Mesenchymal stem cell (in vitro differentiated cells and primary cell): ENCODE data around the gene SRPRB.
A peak's percentile ranks its signal among the peaks of the same experiment; 100 is the strongest.

Experiments
- DNase-seq: peaks from one replicate; pipeline ENCODE4 v3.0.0-alpha.2; 2013
- H2AFZ ChIP-seq: one replicate; pipeline ENCODE4 v1.6.1; 2013; ENCODE audit warnings: low read depth, mild to moderate bottlenecking, control low read depth, inconsistent platforms, low read length, moderate library complexity
- H2AK5ac ChIP-seq: 2 replicates; pipeline ENCODE4 v1.6.1; 2013; ENCODE audit warnings: low read length, moderate library complexity, mild to moderate bottlenecking, inconsistent platforms; ENCODE audit not compliant: severe bottlenecking
- H2BK120ac ChIP-seq: one replicate; pipeline ENCODE4 v1.6.1; 2013; ENCODE audit warnings: low read depth, mild to moderate bottlenecking, inconsistent platforms, low read length, moderate library complexity
- H2BK12ac ChIP-seq, 2 experiments: one replicate each; pipeline ENCODE4 v1.6.1; 2013; ENCODE audit warnings: inconsistent platforms in 2 of 2, low read length in 2 of 2, mild to moderate bottlenecking in 2 of 2, moderate library complexity in 2 of 2, control low read depth in 1 of 2
- H2BK15ac ChIP-seq: one replicate; pipeline ENCODE4 v1.6.1; 2013; ENCODE audit warnings: mild to moderate bottlenecking, low read depth, inconsistent platforms; ENCODE audit not compliant: poor library complexity, severe bottlenecking
- H2BK5ac ChIP-seq: 2 replicates; pipeline ENCODE4 v1.6.1; 2013; ENCODE audit warnings: low read depth, mild to moderate bottlenecking, low read length, control low read depth, inconsistent platforms; ENCODE audit not compliant: poor library complexity, severe bottlenecking
- H3K14ac ChIP-seq, 2 experiments: one replicate each; pipeline ENCODE4 v1.6.1; 2013; ENCODE audit warnings: inconsistent platforms in 2 of 2, low read length in 2 of 2, control low read depth in 1 of 2, mild to moderate bottlenecking in 1 of 2, moderate library complexity in 1 of 2
- H3K18ac ChIP-seq, 2 experiments: one replicate each; pipeline ENCODE4 v1.6.1; 2013; ENCODE audit warnings: inconsistent platforms in 2 of 2, low read length in 2 of 2, control low read depth in 1 of 2, low read depth in 1 of 2, mild to moderate bottlenecking in 1 of 2
- H3K23ac ChIP-seq, 2 experiments: one replicate each; pipeline ENCODE4 v1.6.1; 2013; ENCODE audit warnings: inconsistent platforms in 2 of 2, low read length in 2 of 2, mild to moderate bottlenecking in 2 of 2, moderate library complexity in 2 of 2, control low read depth in 1 of 2
- H3K27ac ChIP-seq: 2 replicates; pipeline ENCODE4 v1.5.1; 2013; ENCODE audit warnings: mild to moderate bottlenecking, moderate library complexity, low read length, control low read depth, inconsistent platforms; ENCODE audit not compliant: poor library complexity, severe bottlenecking
- H3K27me3 ChIP-seq, 2 experiments: 2 replicates each; pipeline versions ENCODE4 v1.6.1 to v1.7.0; 2013; ENCODE audit warnings: low read length in 2 of 2, mild to moderate bottlenecking in 2 of 2, moderate library complexity in 2 of 2, control low read depth in 1 of 2, inconsistent platforms in 1 of 2; ENCODE audit not compliant: control insufficient read depth in 1 of 2, insufficient read depth in 1 of 2
- H3K36me3 ChIP-seq, 2 experiments: 2 replicates each; pipeline versions ENCODE4 v1.6.1 to v1.7.0; 2013; ENCODE audit warnings: low read length in 2 of 2, control low read depth in 1 of 2, inconsistent platforms in 1 of 2, low read depth in 1 of 2, mild to moderate bottlenecking in 1 of 2; ENCODE audit not compliant: insufficient read depth in 2 of 2, control insufficient read depth in 1 of 2
- H3K4ac ChIP-seq, 2 experiments: one replicate each; pipeline ENCODE4 v1.6.1; 2013; ENCODE audit warnings: inconsistent platforms in 2 of 2, low read length in 2 of 2, mild to moderate bottlenecking in 2 of 2, moderate library complexity in 2 of 2, control low read depth in 1 of 2, low read depth in 1 of 2
- H3K4me1 ChIP-seq: 2 replicates; pipeline ENCODE4 v1.6.1; 2013; ENCODE audit warnings: low read depth, low read length, control low read depth; ENCODE audit not compliant: control insufficient read depth, insufficient read depth
- H3K4me2 ChIP-seq: 2 replicates; pipeline ENCODE4 v1.6.1; 2013; ENCODE audit warnings: low read length, mild to moderate bottlenecking, inconsistent platforms; ENCODE audit not compliant: poor library complexity, severe bottlenecking
- H3K4me3 ChIP-seq, 2 experiments: 2 replicates each; pipeline versions ENCODE4 v1.5.1 to v1.7.0; 2013; ENCODE audit warnings: low read length in 2 of 2, mild to moderate bottlenecking in 2 of 2, control low read depth in 1 of 2, low read depth in 1 of 2; ENCODE audit not compliant: insufficient read depth in 1 of 2
- H3K79me1 ChIP-seq: replicated peaks from 2 replicates; pipeline ENCODE4 v1.6.1; 2013; ENCODE audit warnings: mild to moderate bottlenecking, control low read depth, low read length, inconsistent platforms; ENCODE audit not compliant: poor library complexity, severe bottlenecking
- H3K9ac ChIP-seq: 2 replicates; pipeline ENCODE4 v1.7.0; 2013; ENCODE audit warnings: mild to moderate bottlenecking, low read length, moderate library complexity
- H3K9me3 ChIP-seq: 2 replicates; pipeline ENCODE4 v1.7.0; 2013; ENCODE audit warnings: mild to moderate bottlenecking, low read length; ENCODE audit not compliant: control insufficient read depth
- H4K8ac ChIP-seq: one replicate; pipeline ENCODE4 v1.6.1; 2013; ENCODE audit warnings: inconsistent platforms, mild to moderate bottlenecking, low read length, moderate library complexity
- H4K91ac ChIP-seq: one replicate; pipeline ENCODE4 v1.6.1; 2013; ENCODE audit warnings: mild to moderate bottlenecking, low read length, inconsistent platforms
- WGBS: methylation state at CpG from one replicate; pipeline ENCODE4 v1.1.7; 2013; ENCODE audit warnings: mixed read lengths; 5-methylcytosine and 5-hydroxymethylcytosine counted together

The SRPRB gene

DNA sequence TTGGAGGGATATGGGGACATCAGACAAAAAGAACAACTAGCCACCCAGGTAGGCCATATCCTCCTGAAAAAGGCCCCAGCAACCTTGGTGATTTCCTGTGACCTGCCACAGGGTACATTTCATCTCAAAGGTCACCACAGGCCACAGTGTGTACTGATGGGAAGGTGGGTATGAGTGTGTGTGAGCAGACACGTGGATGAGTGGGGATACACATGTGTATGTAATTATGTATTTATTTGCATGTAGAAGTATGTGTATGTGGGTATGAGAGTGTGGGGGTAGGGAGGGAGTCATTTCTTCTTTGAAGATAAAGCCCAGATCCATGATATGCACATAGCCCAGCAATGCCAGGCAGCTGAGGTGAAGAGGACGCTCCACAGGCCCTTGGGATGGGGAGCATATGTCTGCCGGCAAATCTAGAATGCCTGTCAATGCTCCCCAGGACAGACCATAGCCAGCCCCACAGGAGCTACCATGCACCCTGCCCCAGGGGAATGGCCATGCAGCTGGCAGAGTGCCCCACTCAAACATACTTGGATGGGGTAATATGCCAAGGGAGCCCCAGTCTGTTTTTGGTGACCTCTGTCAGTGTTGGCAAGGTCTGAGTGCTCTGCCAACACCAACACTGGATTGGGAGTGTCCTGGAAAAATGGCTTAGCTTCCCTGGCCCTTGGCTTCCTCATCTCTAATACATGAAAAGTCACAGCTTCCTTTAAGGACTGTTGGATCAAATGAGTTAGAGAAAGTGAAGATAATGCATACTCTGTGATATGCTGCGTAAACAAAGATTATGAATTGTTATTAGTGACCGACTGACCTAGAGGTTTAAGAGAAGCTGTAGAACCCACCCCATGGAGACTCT lies 47.7 kb downstream of the SRPRB start:
- H3K18ac ChIP-seq, result no peak overlapping the region
- no peaks in the 10 kb centered on the region for H3K36me3 ChIP-seq
- no peak overlapping the region for H2AFZ ChIP-seq
- no peak overlapping the region for H2BK15ac ChIP-seq
- H4K91ac ChIP-seq, result no peak overlapping the region
- no peak overlapping the region for H3K27ac ChIP-seq
- no peak overlapping the region for H3K4ac ChIP-seq
- no peak overlapping the region for H2BK12ac ChIP-seq
- H3K14ac ChIP-seq, result no peak overlapping the region
- DNase-seq, result no peak
- no peaks in the 10 kb centered on the region for H3K4me1 ChIP-seq
- no peak overlapping the region for H3K4me2 ChIP-seq
- H2AK5ac ChIP-seq, result no peak overlapping the region
- no peaks in the 10 kb centered on the region for H3K79me1 ChIP-seq
- H2BK5ac ChIP-seq, result no peak overlapping the region
- no peak overlapping the region for H4K8ac ChIP-seq
- no peak overlapping the region for H3K23ac ChIP-seq
- no peaks in the 10 kb centered on the region for H3K27me3 ChIP-seq
- no peak overlapping the region for H2BK120ac ChIP-seq
- H3K9me3 ChIP-seq, result no peaks in the 10 kb centered on the region
- WGBS, result 87% methylated on average over 5 of the region's 5 CpGs
- no peak overlapping the region for H3K9ac ChIP-seq
- no peak overlapping the region for H3K4me3 ChIP-seq

DNA sequence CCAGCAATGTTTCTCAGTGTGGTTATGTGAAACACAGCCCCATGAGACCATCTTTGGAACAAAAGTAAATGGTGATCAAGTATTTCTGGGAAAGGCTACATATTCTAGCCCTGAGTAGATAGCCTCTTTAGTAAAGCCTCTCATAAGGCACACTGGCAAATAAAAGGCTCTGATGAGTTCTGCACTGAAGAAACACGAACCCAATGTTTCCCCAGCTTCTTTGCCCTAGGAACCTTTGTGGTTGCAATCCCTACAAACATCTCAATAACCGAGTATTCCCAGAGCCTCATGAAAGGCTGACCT lies 48.3 kb downstream of the SRPRB start:
- H3K27ac ChIP-seq, result no peak overlapping the region
- no peak overlapping the region for H4K8ac ChIP-seq
- H2BK12ac ChIP-seq, result no peak overlapping the region
- no peak overlapping the region for H3K18ac ChIP-seq
- H3K27me3 ChIP-seq, result no peaks in the 10 kb centered on the region
- no peak overlapping the region for H3K23ac ChIP-seq
- H3K4me1 ChIP-seq, result no peaks in the 10 kb centered on the region
- WGBS, result 67% methylated on average over 2 of the region's 2 CpGs
- no peak overlapping the region for H2AK5ac ChIP-seq
- no peaks in the 10 kb centered on the region for H3K36me3 ChIP-seq
- H2AFZ ChIP-seq, result no peak overlapping the region
- no peaks in the 10 kb centered on the region for H3K9me3 ChIP-seq
- no peak overlapping the region for H2BK5ac ChIP-seq
- peak overlapping the region in 1 of 2 experiments; percentile 28 for H3K4me3 ChIP-seq
- H2BK120ac ChIP-seq, result no peak overlapping the region
- no peak overlapping the region for H3K9ac ChIP-seq
- no peak overlapping the region for H2BK15ac ChIP-seq
- H3K4ac ChIP-seq, result no peak overlapping the region
- H3K14ac ChIP-seq, result no peak overlapping the region
- H3K79me1 ChIP-seq, result no peaks in the 10 kb centered on the region
- no peak overlapping the region for H3K4me2 ChIP-seq
- DNase-seq, result no peak
- no peak overlapping the region for H4K91ac ChIP-seq

DNA sequence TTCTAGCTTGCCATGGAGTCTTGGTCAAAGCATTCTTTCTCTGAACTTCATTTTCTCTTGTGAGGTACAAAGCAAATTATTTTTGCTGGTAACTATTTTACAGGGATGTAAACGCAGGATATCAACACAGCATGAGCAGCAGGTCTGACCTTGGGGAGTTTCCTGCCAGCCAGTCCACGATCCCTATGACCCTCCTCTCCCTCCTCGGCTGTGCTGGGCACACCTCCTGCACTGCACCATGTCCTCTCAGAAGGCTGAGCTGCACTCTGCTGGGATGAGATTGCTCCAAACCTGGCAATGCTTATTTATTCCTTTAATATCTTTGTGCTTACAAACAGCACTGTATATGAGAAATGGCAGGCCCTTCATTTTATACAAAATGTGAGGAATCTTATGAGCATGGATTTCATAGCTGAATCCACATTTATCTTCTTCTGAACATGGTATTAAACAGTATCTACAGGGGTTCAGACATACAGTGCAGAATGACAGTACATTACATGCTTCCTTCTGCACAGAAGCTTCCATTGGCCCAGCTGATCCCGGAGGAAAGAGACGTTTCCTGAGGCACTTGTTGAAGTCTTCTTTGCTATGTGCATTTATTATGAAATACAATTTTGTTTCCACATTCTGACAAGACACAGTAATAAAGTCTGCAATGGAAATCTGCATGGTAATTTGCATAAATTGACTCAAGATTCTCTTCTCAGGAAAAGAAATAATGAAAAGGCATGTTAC lies 48.8 kb downstream of the SRPRB start:
- DNase-seq, result no peak
- H3K4me3 ChIP-seq, result peak overlapping the region in 1 of 2 experiments; percentile 28
- 75% methylated on average over 3 of the region's 5 CpGs for WGBS

DNA sequence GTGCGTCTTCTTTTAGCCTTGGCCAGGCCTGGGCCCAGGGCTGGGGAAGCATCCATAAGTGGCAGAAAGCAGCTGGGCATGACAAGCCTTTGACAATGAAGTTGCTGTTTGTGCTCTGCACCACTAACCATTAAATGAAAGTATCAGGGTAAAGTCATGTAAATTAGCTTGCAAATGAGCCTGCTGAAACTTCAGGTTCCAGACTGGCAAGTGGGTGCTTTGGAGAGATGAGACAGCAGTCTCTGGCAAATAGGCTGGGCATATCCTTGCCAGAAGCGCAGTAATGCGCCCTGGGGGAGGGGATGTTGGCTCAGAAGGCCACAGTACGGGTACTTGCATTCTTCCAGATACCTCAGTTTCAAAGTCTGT lies 49.4 kb downstream of the SRPRB start:
- H3K4me3 ChIP-seq, result peak overlapping the region in 1 of 2 experiments; percentile 16
- H3K27me3 ChIP-seq, result no peaks in the 10 kb centered on the region
- H4K8ac ChIP-seq, result no peak overlapping the region
- DNase-seq, result no peak
- H3K4me2 ChIP-seq, result no peak overlapping the region
- no peak overlapping the region for H3K23ac ChIP-seq
- H2BK12ac ChIP-seq, result no peak overlapping the region
- no peaks in the 10 kb centered on the region for H3K79me1 ChIP-seq
- H3K27ac ChIP-seq, result no peak overlapping the region
- no peak overlapping the region for H2BK15ac ChIP-seq
- H3K18ac ChIP-seq, result no peak overlapping the region
- no peaks in the 10 kb centered on the region for H3K36me3 ChIP-seq
- H2AFZ ChIP-seq, result no peak overlapping the region
- no peak overlapping the region for H3K9ac ChIP-seq
- no peak overlapping the region for H2BK120ac ChIP-seq
- H4K91ac ChIP-seq, result no peak overlapping the region
- no peaks in the 10 kb centered on the region for H3K9me3 ChIP-seq
- H3K4ac ChIP-seq, result no peak overlapping the region
- no peak overlapping the region for H2BK5ac ChIP-seq
- H3K4me1 ChIP-seq, result no peaks in the 10 kb centered on the region
- WGBS, result 90% methylated on average over 4 of the region's 4 CpGs
- no peak overlapping the region for H3K14ac ChIP-seq
- H2AK5ac ChIP-seq, result no peak overlapping the region

More for the DNA sequence above, 48.8 kb downstream of the SRPRB start:
- Histone ChIP-seq H3K4me2 (no peak overlapping the region), H3K79me1 (no peaks in the 10 kb centered on the region), H3K4me1 (no peaks in the 10 kb centered on the region), H2AFZ (no peak overlapping the region), H3K14ac (no peak overlapping the region), H3K27ac (no peak overlapping the region), H2AK5ac (no peak overlapping the region), H3K27me3 (no peaks in the 10 kb centered on the region), H4K8ac (no peak overlapping the region), H4K91ac (no peak overlapping the region), H2BK5ac (no peak overlapping the region), H3K9ac (no peak overlapping the region), H3K9me3 (no peaks in the 10 kb centered on the region), H3K18ac (no peak overlapping the region), H2BK15ac (no peak overlapping the region), H3K23ac (no peak overlapping the region), H3K36me3 (no peaks in the 10 kb centered on the region), H2BK12ac (no peak overlapping the region), H2BK120ac (no peak overlapping the region), H3K4ac (no peak overlapping the region)
